ENCODE measurements around the gene SSU72. TPM values are rescaled to one million over a fixed set of nuclear protein-coding genes. Genes with fewer than 3 reads are reported as not detected.

Gene SSU72
- total RNA-seq, 4 donors from 2014 or later, result 44.0 to 273 (median 78.4) TPM

DNA sequence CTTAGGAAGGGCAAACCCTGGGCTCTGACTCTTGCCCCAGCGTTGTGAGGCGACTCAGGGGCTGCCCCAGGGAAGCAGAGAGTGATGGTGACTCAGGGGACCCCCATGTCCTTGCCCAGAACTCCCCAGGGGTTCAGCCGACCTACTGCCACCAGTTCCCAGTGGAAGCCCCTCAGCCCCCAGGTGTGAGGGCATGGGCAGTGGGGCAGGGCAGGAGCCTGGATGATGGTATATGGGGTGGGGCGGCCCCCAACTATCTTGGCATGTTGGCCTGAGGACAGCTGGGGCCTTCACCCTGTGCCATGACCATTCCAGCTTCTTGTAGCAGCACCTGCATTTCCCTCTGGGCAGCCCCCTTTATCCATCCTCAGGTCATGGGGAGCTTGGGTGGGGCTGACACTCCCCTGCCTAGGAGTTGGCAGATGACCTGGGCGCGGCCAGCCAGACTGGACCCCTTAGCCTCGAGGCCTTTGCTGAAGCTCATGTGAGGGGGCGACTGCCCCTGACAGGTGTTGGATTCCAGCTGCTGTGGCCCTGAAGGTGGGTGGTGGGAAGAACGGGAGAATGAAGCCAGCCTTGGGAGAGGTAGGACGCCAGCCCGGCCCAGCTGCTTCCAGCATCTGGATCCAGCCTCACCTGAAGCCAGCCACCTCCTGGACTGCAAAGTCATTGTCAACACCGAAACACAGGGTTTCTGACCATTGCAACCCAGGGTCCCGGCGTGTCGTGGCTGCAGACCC is 27.1 kb upstream of the SSU72 start:
- no peak for DNase-seq
- Histone ChIP-seq H3K4me3 (no peak overlapping the region), H3K4me1 (peaks cover 0 to 4% of the 10 kb centered on the region in 2 donors), H3K9me3 (no peaks in the 10 kb centered on the region), H3K27me3 (peaks cover 0 to 5% of the 10 kb centered on the region in 2 donors), H3K27ac (no peak overlapping the region), H3K36me3 (no peaks in the 10 kb centered on the region)
- TF ChIP-seq, protein P1, sequence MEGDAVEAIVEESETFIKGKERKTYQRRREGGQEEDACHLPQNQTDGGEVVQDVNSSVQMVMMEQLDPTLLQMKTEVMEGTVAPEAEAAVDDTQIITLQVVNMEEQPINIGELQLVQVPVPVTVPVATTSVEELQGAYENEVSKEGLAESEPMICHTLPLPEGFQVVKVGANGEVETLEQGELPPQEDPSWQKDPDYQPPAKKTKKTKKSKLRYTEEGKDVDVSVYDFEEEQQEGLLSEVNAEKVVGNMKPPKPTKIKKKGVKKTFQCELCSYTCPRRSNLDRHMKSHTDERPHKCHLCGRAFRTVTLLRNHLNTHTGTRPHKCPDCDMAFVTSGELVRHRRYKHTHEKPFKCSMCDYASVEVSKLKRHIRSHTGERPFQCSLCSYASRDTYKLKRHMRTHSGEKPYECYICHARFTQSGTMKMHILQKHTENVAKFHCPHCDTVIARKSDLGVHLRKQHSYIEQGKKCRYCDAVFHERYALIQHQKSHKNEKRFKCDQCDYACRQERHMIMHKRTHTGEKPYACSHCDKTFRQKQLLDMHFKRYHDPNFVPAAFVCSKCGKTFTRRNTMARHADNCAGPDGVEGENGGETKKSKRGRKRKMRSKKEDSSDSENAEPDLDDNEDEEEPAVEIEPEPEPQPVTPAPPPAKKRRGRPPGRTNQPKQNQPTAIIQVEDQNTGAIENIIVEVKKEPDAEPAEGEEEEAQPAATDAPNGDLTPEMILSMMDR (IDR thresholded peaks at IDR 0.05), result no peak
- no peak for TF ChIP-seq POLR2A (IDR thresholded peaks at IDR 0.05)
- intact Hi-C loops (cut with DNase I; ENCODE audit: low total_unique reads), result no loop called here

DNA sequence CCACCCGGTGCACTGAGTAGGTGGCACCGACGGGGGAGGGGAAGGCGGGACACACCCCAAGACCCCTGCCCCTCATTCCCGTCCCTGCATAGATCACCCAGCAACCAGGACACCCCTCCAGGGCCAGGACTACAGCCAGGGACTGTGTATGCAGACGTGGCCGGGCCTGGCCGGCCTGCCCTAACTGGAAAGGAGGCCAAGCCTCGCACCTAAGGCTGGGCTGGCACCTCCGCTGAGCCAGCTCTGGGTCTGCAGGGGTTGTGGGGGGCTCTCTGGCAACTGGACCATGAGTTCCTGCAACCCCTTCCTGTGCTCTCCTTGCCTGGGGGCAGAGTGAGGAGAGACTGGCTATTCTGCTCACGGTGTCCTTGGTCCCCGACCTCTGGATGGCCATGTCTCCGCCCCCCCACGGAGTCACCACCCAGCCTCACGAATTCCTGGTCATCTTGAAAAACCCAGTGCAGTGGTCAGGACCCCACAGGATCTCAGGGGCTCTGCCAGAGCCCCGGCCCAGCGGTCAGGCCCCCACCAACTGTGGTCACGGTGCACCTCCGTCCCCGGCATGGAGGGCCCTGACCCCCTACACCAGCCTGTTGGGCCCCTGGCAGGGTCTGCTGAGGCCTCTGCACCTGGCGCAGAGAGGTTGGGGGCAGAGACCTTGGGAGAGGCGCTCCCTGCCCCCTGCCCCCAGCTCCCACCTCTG is 26.3 kb upstream of the SSU72 start:
- no peaks in the 10 kb centered on the region for H3K9me3 ChIP-seq
- H3K36me3 ChIP-seq, result no peaks in the 10 kb centered on the region
- DNase-seq, result no peak
- peaks cover 0 to 5% of the 10 kb centered on the region in 2 donors for H3K27me3 ChIP-seq
- TF ChIP-seq POLR2A (IDR thresholded peaks at IDR 0.05), result no peak
- TF ChIP-seq, protein P1 (IDR thresholded peaks at IDR 0.05), result no peak
- H3K4me3 ChIP-seq, result no peak overlapping the region
- H3K27ac ChIP-seq, result no peak overlapping the region
- H3K4me1 ChIP-seq, result peaks cover 0 to 4% of the 10 kb centered on the region in 2 donors
- intact Hi-C loops (cut with DNase I; ENCODE audit: low total_unique reads), result no loop called here

DNA sequence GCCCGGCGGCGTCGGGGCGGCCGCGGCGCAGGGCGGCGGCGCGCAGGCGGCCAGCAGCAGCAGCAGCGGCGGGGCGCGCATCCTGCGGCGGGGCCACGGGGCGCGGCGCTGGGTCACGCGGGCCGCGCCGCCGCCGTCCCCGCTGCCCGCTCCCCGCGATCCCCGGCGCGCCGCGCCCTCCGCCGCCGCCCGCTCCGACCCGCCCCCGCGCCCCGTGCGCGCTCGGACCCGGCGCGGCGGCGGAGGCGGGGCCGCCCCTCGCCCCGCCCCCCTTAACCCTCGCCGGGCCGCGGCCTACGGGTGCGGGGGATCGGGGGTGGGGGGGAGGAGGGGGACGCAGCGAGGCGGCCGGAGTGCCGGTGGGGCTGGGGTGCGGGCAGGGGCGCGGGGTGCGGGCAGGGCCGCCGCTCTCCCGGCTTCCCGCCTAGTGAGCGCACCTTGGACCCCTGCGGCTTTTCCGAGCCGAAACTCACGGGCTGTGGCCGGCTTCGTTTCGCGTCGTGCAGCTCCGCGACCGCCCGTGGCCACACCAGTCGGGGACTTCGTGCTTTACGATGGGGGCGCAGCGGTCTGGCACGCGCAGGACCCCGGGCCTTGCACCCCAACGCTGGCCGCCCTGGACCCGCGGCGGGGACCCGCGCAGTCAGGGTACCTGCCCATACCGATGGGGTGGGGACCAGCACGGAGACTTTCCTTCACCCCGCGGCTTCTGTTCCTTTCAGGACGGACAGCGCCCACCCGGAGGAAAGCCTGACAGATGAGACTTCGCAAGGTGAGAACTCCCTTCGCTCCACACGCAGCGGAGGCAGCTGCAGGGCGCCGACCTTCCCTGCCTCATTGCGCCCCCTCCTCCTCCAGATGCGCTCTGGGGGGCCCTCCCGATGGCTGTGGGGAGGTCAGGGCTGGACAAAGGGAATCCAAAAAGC is 25.5 kb upstream of the SSU72 start, which contains the start of gene FNDC10:
FNDC10 (minus strand) TSS at position 201 of the 926 bp plus-strand sequence; CDS start at position 81, 120 bp downstream.
- Histone ChIP-seq H3K9me3 (no peaks in the 10 kb centered on the region), H3K27me3 (peaks cover 0 to 5% of the 10 kb centered on the region in 2 donors), H3K36me3 (no peaks in the 10 kb centered on the region), H3K27ac (no peak within 1 kb of the TSS), H3K4me1 (peaks cover 0 to 4% of the 10 kb centered on the region in 2 donors), H3K4me3 (no peak within 1 kb of the TSS)
- DNase-seq, result no peak
- intact Hi-C loops (cut with DNase I; ENCODE audit: low total_unique reads), result no loop called here
- no peak for TF ChIP-seq POLR2A (IDR thresholded peaks at IDR 0.05)
- TF ChIP-seq, protein P1 (IDR thresholded peaks at IDR 0.05), result no peak

DNA sequence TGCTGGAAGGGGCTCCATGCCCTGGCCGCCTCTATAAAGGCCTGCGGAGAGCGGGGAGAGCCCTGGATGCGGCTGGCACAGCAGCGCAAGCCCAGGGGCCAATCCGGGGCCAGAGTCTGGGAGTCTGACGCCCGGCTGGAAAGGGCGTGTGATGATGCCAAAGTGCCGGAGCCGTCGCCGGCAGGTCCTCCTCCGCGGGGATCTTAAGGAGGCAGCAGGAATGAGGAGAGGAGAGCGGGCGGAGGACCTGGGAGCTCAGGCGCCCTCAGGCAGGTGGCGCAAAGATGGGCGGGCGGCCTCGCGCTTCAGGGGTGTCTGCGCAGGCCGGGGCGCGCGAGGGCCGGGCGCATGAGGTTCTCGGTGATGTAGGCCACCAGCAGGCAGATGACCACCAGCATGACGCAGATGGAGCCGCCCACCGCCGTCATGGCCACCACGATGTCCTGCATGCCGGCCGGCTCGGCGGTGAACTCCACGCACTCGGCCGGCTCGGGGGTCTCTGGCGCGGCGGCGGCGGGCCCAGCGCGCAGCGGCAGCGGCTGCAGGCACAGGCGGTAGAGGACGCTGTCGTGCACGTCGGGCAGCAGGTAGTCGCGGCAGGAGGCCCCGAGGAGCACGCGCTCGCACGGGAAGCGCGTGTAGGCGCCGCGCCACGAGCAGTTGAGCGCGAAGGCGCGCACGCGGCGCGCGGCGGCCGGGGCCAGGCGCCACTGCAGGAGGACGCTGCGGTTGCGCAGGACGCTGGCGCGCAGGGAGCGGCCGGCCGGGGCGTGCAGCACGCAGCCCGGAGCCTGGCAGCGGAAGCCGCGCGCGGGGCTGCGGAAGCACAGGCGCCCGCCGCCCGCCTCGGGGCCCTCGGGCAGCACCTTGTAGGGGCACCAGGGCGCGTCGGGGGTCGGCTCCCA is 24.6 kb upstream of the SSU72 start:
- Histone ChIP-seq H3K9me3 (no peaks in the 10 kb centered on the region), H3K4me3 (no peak overlapping the region), H3K27me3 (peaks cover 0 to 5% of the 10 kb centered on the region in 2 donors), H3K4me1 (peaks cover 0 to 4% of the 10 kb centered on the region in 2 donors), H3K36me3 (no peaks in the 10 kb centered on the region), H3K27ac (no peak overlapping the region)
- DNase-seq, result no peak
- no peak for TF ChIP-seq POLR2A (IDR thresholded peaks at IDR 0.05)
- TF ChIP-seq, protein P1 (IDR thresholded peaks at IDR 0.05), result no peak
- intact Hi-C loops (cut with DNase I; ENCODE audit: low total_unique reads), result no loop called here

All from uterus (tissue), 4 donors.